Activated CD8-positive, alpha-beta T cell treated with anti-CD3 and anti-CD28 coated beads, Interleukin-2, amount 10 ng/mL, durations not matched to agents 7 days and 5 days (primary cell): ENCODE data around the gene HLTF. TPM values are rescaled to one million over a fixed set of nuclear protein-coding genes. Genes with fewer than 3 reads are reported as not detected.

Experiments used
- ATAC-seq: fragments of 150-1000 bp; cut with Tn5 transposase; one replicate; pipeline ENCODE4 v1.10.0; 2021; ENCODE audit warnings: moderate library complexity
- CTCF ChIA-PET: fragments of 350-600 bp; sonication (Branson Sonifier 250); formaldehyde crosslinking; loops from one replicate; lab custom pipeline; 2021; ENCODE audit warnings: antibody characterized with exemption; lab: Charles Lee
- POLR2A ChIA-PET: fragments of 350-600 bp; sonication (Branson Sonifier 250); formaldehyde crosslinking; loops from one replicate; lab custom pipeline; 2021; ENCODE audit warnings: antibody characterized with exemption; lab: Charles Lee
- DNase-seq: peaks from one replicate; pipeline ENCODE4 v3.0.0-alpha.2; 2020
- H3K27ac Mint-ChIP-seq: one replicate; pipeline ENCODE4 v1.8.0; 2021; ENCODE audit warnings: mild to moderate bottlenecking, mixed read lengths
- H3K27me3 Mint-ChIP-seq: one replicate; pipeline ENCODE4 v1.8.0; 2021; ENCODE audit warnings: low read depth, mixed read lengths
- H3K36me3 Mint-ChIP-seq: one replicate; pipeline ENCODE4 v1.8.0; 2021; ENCODE audit warnings: low read depth, mixed read lengths
- H3K4me1 Mint-ChIP-seq: one replicate; pipeline ENCODE4 v1.8.0; 2021; ENCODE audit warnings: low read depth, mixed read lengths
- H3K4me3 Mint-ChIP-seq: one replicate; pipeline ENCODE4 v1.8.0; 2021; ENCODE audit warnings: mild to moderate bottlenecking, mixed read lengths
- H3K9me3 Mint-ChIP-seq: one replicate; pipeline ENCODE4 v1.8.0; 2022; ENCODE audit warnings: mixed read lengths; ENCODE audit not compliant: insufficient read depth
- total RNA-seq, 2 experiments: library from RNA; stranded (reverse); gene quantifications; one replicate each; pipeline ENCODE4 v1.2.3, GENCODE V29; 2021

Gene HLTF
- total RNA-seq, 2 experiments from 2014 or later, result 25.2 to 27.3 TPM

GRCh38 chr3:149085828-149086231 lies 503 bp downstream of the HLTF start:
- peak; percentile 50 for DNase-seq
- Mint-ChIP-seq H3K27me3 (no peaks in the 10 kb centered on the region), H3K27ac (peak overlapping the region; percentile 88), H3K4me1 (peaks cover 24% of the 10 kb centered on the region), H3K4me3 (peak overlapping the region; percentile 96), H3K9me3 (no peaks in the 10 kb centered on the region), H3K36me3 (peaks cover 22% of the 10 kb centered on the region)
- CTCF ChIA-PET, result interaction anchor here (1.3 to 1.6 kb wide), 3 partner anchors 44 to 189 kb away, joined by 3 read pairs; no protein-coding TSS in a partner anchor
- ATAC-seq, result peak; percentile 50
- POLR2A ChIA-PET, result interaction anchor here (0.6 kb wide), 1 partner anchor 132 kb away, joined by 4 read pairs; no protein-coding TSS in a partner anchor

GRCh38 chr3:149081772-149082171 lies 4.6 kb downstream of the HLTF start:
- no peaks in the 10 kb centered on the region for H3K27me3 Mint-ChIP-seq
- ChIA-PET CTCF (no interaction called here), POLR2A (no interaction called here)
- no peak for ATAC-seq
- no peak for DNase-seq
- H3K36me3 Mint-ChIP-seq, result peaks cover 29% of the 10 kb centered on the region
- H3K9me3 Mint-ChIP-seq, result no peaks in the 10 kb centered on the region
- no peak overlapping the region for H3K4me3 Mint-ChIP-seq
- no peak overlapping the region for H3K27ac Mint-ChIP-seq
- peaks cover 25% of the 10 kb centered on the region for H3K4me1 Mint-ChIP-seq

GRCh38 chr3:149080699-149081091 lies 5.6 kb downstream of the HLTF start:
- ChIA-PET CTCF (interaction anchor here (1.1 kb wide), 1 partner anchor 40 kb away, joined by 4 read pairs; no protein-coding TSS in a partner anchor), POLR2A (no interaction called here)
- ATAC-seq (no peak), DNase-seq (no peak)
- H3K4me1 Mint-ChIP-seq, result peaks cover 22% of the 10 kb centered on the region
- H3K27me3 Mint-ChIP-seq, result no peaks in the 10 kb centered on the region
- peaks cover 29% of the 10 kb centered on the region for H3K36me3 Mint-ChIP-seq
- H3K9me3 Mint-ChIP-seq, result no peaks in the 10 kb centered on the region
- H3K4me3 Mint-ChIP-seq, result no peak overlapping the region
- H3K27ac Mint-ChIP-seq, result no peak overlapping the region

GRCh38 chr3:149080011-149080698 lies 6.2 kb downstream of the HLTF start:
- H3K27ac Mint-ChIP-seq, result no peak overlapping the region
- ChIA-PET POLR2A (no interaction called here), CTCF (interaction anchor here (1.1 kb wide), 1 partner anchor 40 kb away, joined by 4 read pairs; no protein-coding TSS in a partner anchor)
- H3K27me3 Mint-ChIP-seq, result no peaks in the 10 kb centered on the region
- no peaks in the 10 kb centered on the region for H3K9me3 Mint-ChIP-seq
- no peak for ATAC-seq
- no peak for DNase-seq
- peaks cover 18% of the 10 kb centered on the region for H3K4me1 Mint-ChIP-seq
- no peak overlapping the region for H3K4me3 Mint-ChIP-seq
- peaks cover 29% of the 10 kb centered on the region for H3K36me3 Mint-ChIP-seq

- ATAC-seq (no peak), DNase-seq (no peak)
- Mint-ChIP-seq H3K27me3 (no peaks in the 10 kb centered on the region), H3K27ac (peak overlapping the region; percentile 22), H3K9me3 (no peaks in the 10 kb centered on the region), H3K4me3 (no peak overlapping the region), H3K36me3 (peaks cover 23% of the 10 kb centered on the region), H3K4me1 (peaks cover 3% of the 10 kb centered on the region)
- CTCF ChIA-PET, result interaction anchor here (1.1 to 1.6 kb wide), 3 partner anchors 8 to 168 kb away, joined by 3 to 6 read pairs (median 4); no protein-coding TSS in a partner anchor
- POLR2A ChIA-PET, result interaction anchor here (1.3 kb wide), 1 partner anchor 8 kb away, joined by 3 read pairs; no protein-coding TSS in a partner anchor
Measured at GRCh38 chr3:149077628-149078027, 8.7 kb downstream of the HLTF start.

- H3K9me3 Mint-ChIP-seq, result no peaks in the 10 kb centered on the region
- no peak overlapping the region for H3K4me3 Mint-ChIP-seq
- H3K36me3 Mint-ChIP-seq, result peaks cover 27% of the 10 kb centered on the region
- no peak for ATAC-seq
- POLR2A ChIA-PET, result no interaction called here
- DNase-seq, result no peak
- CTCF ChIA-PET, result no interaction called here
- no peaks in the 10 kb centered on the region for H3K4me1 Mint-ChIP-seq
- H3K27me3 Mint-ChIP-seq, result no peaks in the 10 kb centered on the region
- no peak overlapping the region for H3K27ac Mint-ChIP-seq
Measured at GRCh38 chr3:149067883-149068282, 18.4 kb downstream of the HLTF start.

GRCh38 chr3:149061776-149062175 lies 24.6 kb downstream of the HLTF start:
- no peak overlapping the region for H3K4me3 Mint-ChIP-seq
- no peaks in the 10 kb centered on the region for H3K4me1 Mint-ChIP-seq
- H3K27me3 Mint-ChIP-seq, result no peaks in the 10 kb centered on the region
- peaks cover 40% of the 10 kb centered on the region for H3K36me3 Mint-ChIP-seq
- ATAC-seq, result no peak
- H3K27ac Mint-ChIP-seq, result no peak overlapping the region
- H3K9me3 Mint-ChIP-seq, result no peaks in the 10 kb centered on the region
- DNase-seq, result no peak
- CTCF ChIA-PET, result interaction anchor here (1.0 kb wide), 1 partner anchor 17 kb away, joined by 3 read pairs; no protein-coding TSS in a partner anchor
- POLR2A ChIA-PET, result no interaction called here

- Mint-ChIP-seq H3K4me3 (no peak overlapping the region), H3K36me3 (peaks cover 52% of the 10 kb centered on the region), H3K27ac (no peak overlapping the region), H3K4me1 (no peaks in the 10 kb centered on the region), H3K9me3 (no peaks in the 10 kb centered on the region), H3K27me3 (no peaks in the 10 kb centered on the region)
- CTCF ChIA-PET, result no interaction called here
- no peak for DNase-seq
- ATAC-seq, result no peak
- POLR2A ChIA-PET, result no interaction called here
Measured at GRCh38 chr3:149058602-149059001, 27.7 kb downstream of the HLTF start.

- H3K27me3 Mint-ChIP-seq, result no peaks in the 10 kb centered on the region
- CTCF ChIA-PET, result no interaction called here
- POLR2A ChIA-PET, result no interaction called here
- no peaks in the 10 kb centered on the region for H3K4me1 Mint-ChIP-seq
- no peak overlapping the region for H3K4me3 Mint-ChIP-seq
- ATAC-seq (no peak), DNase-seq (no peak)
- no peak overlapping the region for H3K27ac Mint-ChIP-seq
- peaks cover 54% of the 10 kb centered on the region for H3K36me3 Mint-ChIP-seq
- H3K9me3 Mint-ChIP-seq, result peaks cover 2% of the 10 kb centered on the region
Measured at GRCh38 chr3:149058198-149058597, 28.1 kb downstream of the HLTF start.

- no peak for DNase-seq
- peaks cover 3% of the 10 kb centered on the region for H3K9me3 Mint-ChIP-seq
- no peaks in the 10 kb centered on the region for H3K27me3 Mint-ChIP-seq
- ATAC-seq, result no peak
- H3K4me1 Mint-ChIP-seq, result no peaks in the 10 kb centered on the region
- H3K4me3 Mint-ChIP-seq, result no peak overlapping the region
- ChIA-PET POLR2A (interaction anchor here (0.6 kb wide), 1 partner anchor 81 kb away, joined by 3 read pairs; no protein-coding TSS in a partner anchor), CTCF (no interaction called here)
- peaks cover 65% of the 10 kb centered on the region for H3K36me3 Mint-ChIP-seq
- no peak overlapping the region for H3K27ac Mint-ChIP-seq
Measured at GRCh38 chr3:149055575-149055974, 30.8 kb downstream of the HLTF start.

GRCh38 chr3:149044339-149045083 lies 41.8 kb downstream of the HLTF start:
- ATAC-seq, result no peak
- CTCF ChIA-PET, result interaction anchor here (0.8 to 1.8 kb wide), 7 partner anchors 15 to 94 kb away, joined by 3 to 4 read pairs (median 3); partner anchors contain the start of gene GYG1
- peaks cover 25% of the 10 kb centered on the region for H3K4me1 Mint-ChIP-seq

More at GRCh38 chr3:149044339-149045083, 41.8 kb downstream of the HLTF start:
- POLR2A ChIA-PET, result interaction anchor here (2.3 kb wide), 1 partner anchor 53 kb away, joined by 9 read pairs; the partner anchor contains the start of gene GYG1
- no peaks in the 10 kb centered on the region for H3K9me3 Mint-ChIP-seq
- no peak overlapping the region for H3K4me3 Mint-ChIP-seq
- no peaks in the 10 kb centered on the region for H3K27me3 Mint-ChIP-seq
- DNase-seq, result no peak
- H3K27ac Mint-ChIP-seq, result no peak overlapping the region
- peaks cover 55% of the 10 kb centered on the region for H3K36me3 Mint-ChIP-seq
